ENCODE data around the gene NKX6-1.

The NKX6-1 gene

DNA sequence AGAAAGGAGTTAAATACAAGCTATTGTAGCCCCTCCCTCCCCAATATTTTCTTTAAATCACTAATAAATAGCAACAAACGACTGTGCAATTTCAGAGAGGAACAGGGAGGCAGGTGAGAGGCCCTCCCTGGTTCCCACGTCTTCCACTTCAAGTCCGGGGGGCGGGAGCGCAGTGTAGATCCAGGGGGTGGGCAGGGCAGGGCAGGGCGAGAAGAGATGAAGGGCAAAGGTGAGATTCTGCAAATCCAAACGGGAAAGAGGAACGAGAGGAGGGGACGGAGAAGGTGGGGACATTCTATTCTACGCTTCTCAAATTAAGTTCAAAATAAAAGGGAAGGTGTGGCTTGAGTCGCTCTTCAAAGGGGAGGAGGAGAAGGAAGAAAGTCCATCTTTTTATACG, 6.8 kb downstream of the NKX6-1 start:
- Histone ChIP-seq H3K9me3 (replicated peaks; ENCODE audit: insufficient read depth, low read length) (no peaks in the 10 kb centered on the region), H4K20me1 (ENCODE audit: insufficient read depth, low read length) (no peaks in the 10 kb centered on the region), H3K4me1 (ENCODE audit: low read length) (no peaks in the 10 kb centered on the region), H3K9ac (ENCODE audit: low read length) (no peak overlapping the region), H3K27ac (ENCODE audit: low read length) (no peak overlapping the region), H3K36me3 (replicated peaks; ENCODE audit: insufficient read depth, low read length) (no peaks in the 10 kb centered on the region), H3F3A (ENCODE audit: insufficient read depth, low read length) (no peaks in the 10 kb centered on the region), H3K4me2 (ENCODE audit: low read depth, low read length) (no peak overlapping the region), H3K9me2 (replicated peaks; ENCODE audit: insufficient read depth, low read length) (no peaks in the 10 kb centered on the region), H3K27me3 (replicated peaks; ENCODE audit: insufficient read depth, low read length) (no peaks in the 10 kb centered on the region), H2AFZ (ENCODE audit: low read length) (no peak overlapping the region), H3K79me2 (ENCODE audit: low read length) (no peaks in the 10 kb centered on the region), H3K4me3 (ENCODE audit: low read length) (no peak overlapping the region)
- no peak for DNase-seq
- TF ChIP-seq EZH2 (optimal IDR thresholded peaks at IDR 0.05; ENCODE audit: low read depth, low read length) (no peak), EZH2phosphoT487 (IDR thresholded peaks at IDR 0.05; ENCODE audit: low read length) (no peak)
- TF ChIP-seq, protein P1, sequence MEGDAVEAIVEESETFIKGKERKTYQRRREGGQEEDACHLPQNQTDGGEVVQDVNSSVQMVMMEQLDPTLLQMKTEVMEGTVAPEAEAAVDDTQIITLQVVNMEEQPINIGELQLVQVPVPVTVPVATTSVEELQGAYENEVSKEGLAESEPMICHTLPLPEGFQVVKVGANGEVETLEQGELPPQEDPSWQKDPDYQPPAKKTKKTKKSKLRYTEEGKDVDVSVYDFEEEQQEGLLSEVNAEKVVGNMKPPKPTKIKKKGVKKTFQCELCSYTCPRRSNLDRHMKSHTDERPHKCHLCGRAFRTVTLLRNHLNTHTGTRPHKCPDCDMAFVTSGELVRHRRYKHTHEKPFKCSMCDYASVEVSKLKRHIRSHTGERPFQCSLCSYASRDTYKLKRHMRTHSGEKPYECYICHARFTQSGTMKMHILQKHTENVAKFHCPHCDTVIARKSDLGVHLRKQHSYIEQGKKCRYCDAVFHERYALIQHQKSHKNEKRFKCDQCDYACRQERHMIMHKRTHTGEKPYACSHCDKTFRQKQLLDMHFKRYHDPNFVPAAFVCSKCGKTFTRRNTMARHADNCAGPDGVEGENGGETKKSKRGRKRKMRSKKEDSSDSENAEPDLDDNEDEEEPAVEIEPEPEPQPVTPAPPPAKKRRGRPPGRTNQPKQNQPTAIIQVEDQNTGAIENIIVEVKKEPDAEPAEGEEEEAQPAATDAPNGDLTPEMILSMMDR (IDR thresholded peaks at IDR 0.05; ENCODE audit: low read length) = no peak

- no peak for DNase-seq
- Histone ChIP-seq H3K4me2 (ENCODE audit: low read depth, low read length) (no peak overlapping the region), H3K27me3 (replicated peaks; ENCODE audit: insufficient read depth, low read length) (no peaks in the 10 kb centered on the region), H3K9me3 (replicated peaks; ENCODE audit: insufficient read depth, low read length) (no peaks in the 10 kb centered on the region), H3K4me3 (ENCODE audit: low read length) (no peak overlapping the region), H3K27ac (ENCODE audit: low read length) (no peak overlapping the region), H3K4me1 (ENCODE audit: low read length) (no peaks in the 10 kb centered on the region), H3K9ac (ENCODE audit: low read length) (no peak overlapping the region), H2AFZ (ENCODE audit: low read length) (no peak overlapping the region), H4K20me1 (ENCODE audit: insufficient read depth, low read length) (no peaks in the 10 kb centered on the region), H3K9me2 (replicated peaks; ENCODE audit: insufficient read depth, low read length) (no peaks in the 10 kb centered on the region), H3K36me3 (replicated peaks; ENCODE audit: insufficient read depth, low read length) (no peaks in the 10 kb centered on the region), H3K79me2 (ENCODE audit: low read length) (no peaks in the 10 kb centered on the region), H3F3A (ENCODE audit: insufficient read depth, low read length) (no peaks in the 10 kb centered on the region)
- TF ChIP-seq, protein P1 (IDR thresholded peaks at IDR 0.05; ENCODE audit: low read length) = no peak
- TF ChIP-seq EZH2 (optimal IDR thresholded peaks at IDR 0.05; ENCODE audit: low read depth, low read length) (no peak), EZH2phosphoT487 (IDR thresholded peaks at IDR 0.05; ENCODE audit: low read length) (no peak)
Measured at GRCh38 chr4:84491481-84491880, 7.6 kb downstream of the NKX6-1 start.

- no peak overlapping the region for H2AFZ ChIP-seq (ENCODE audit: low read length)
- TF ChIP-seq EZH2phosphoT487 (IDR thresholded peaks at IDR 0.05; ENCODE audit: low read length) (no peak), EZH2 (optimal IDR thresholded peaks at IDR 0.05; ENCODE audit: low read depth, low read length) (no peak)
- TF ChIP-seq, protein P1 (IDR thresholded peaks at IDR 0.05; ENCODE audit: low read length) = no peak
- no peak overlapping the region for H3K4me3 ChIP-seq (ENCODE audit: low read length)
- no peaks in the 10 kb centered on the region for H3K9me3 ChIP-seq (replicated peaks; ENCODE audit: insufficient read depth, low read length)
- H3K27ac ChIP-seq (ENCODE audit: low read length) = no peak overlapping the region
- no peaks in the 10 kb centered on the region for H3K4me1 ChIP-seq (ENCODE audit: low read length)
- H4K20me1 ChIP-seq (ENCODE audit: insufficient read depth, low read length) = no peaks in the 10 kb centered on the region
- H3K79me2 ChIP-seq (ENCODE audit: low read length) = no peaks in the 10 kb centered on the region
- H3K27me3 ChIP-seq (replicated peaks; ENCODE audit: insufficient read depth, low read length) = no peaks in the 10 kb centered on the region
- H3K9me2 ChIP-seq (replicated peaks; ENCODE audit: insufficient read depth, low read length) = no peaks in the 10 kb centered on the region
- no peaks in the 10 kb centered on the region for H3K36me3 ChIP-seq (replicated peaks; ENCODE audit: insufficient read depth, low read length)
- H3K4me2 ChIP-seq (ENCODE audit: low read depth, low read length) = no peak overlapping the region
- no peak for DNase-seq
- H3F3A ChIP-seq (ENCODE audit: insufficient read depth, low read length) = no peaks in the 10 kb centered on the region
- no peak overlapping the region for H3K9ac ChIP-seq (ENCODE audit: low read length)
Measured at GRCh38 chr4:84490663-84491062, 8.4 kb downstream of the NKX6-1 start.
